ENCODE results near the gene TOR1AIP2. TPM values are rescaled to one million over a fixed set of nuclear protein-coding genes. Genes with fewer than 3 reads are reported as not detected.

TOR1AIP2 gene
- total and polyA plus RNA-seq, 2 donors (not counting 3 experiments of a cell fraction or from before 2014, with no cell fraction given) = 18.6 to 101 TPM

- DNase-seq (ENCODE audit: low read depth, low spot score) (no peak), FAIRE-seq (no peak)
- Histone ChIP-seq H3K9me1 (replicated peaks; ENCODE audit: control insufficient read depth, extremely low read depth, insufficient read depth, low read length) (no peaks in the 10 kb centered on the region), H3K36me3 (ENCODE audit: control insufficient read depth in 2 of 2, extremely low read depth in 1 of 2, insufficient read depth in 2 of 2, low read length in 2 of 2) (peaks cover 11 to 12% of the 10 kb centered on the region in 2 experiments), H2AFZ (ENCODE audit: low read depth, low read length) (no peak overlapping the region), H3K4me1 (ENCODE audit: control insufficient read depth, extremely low read depth, insufficient read depth, low read length) (peaks cover 5% of the 10 kb centered on the region), H3K9ac (replicated peaks; ENCODE audit: extremely low read depth, insufficient read depth, low read length) (no peak overlapping the region), H3K9me3 (replicated peaks; ENCODE audit: control insufficient read depth, insufficient read depth, low read length) (no peaks in the 10 kb centered on the region), H3K27me3 (ENCODE audit: control insufficient read depth in 2 of 2, insufficient read depth in 2 of 2, low read length in 2 of 2) (no peaks in the 10 kb centered on the region), H3K4me3 (replicated peaks in 1 of 3; ENCODE audit: insufficient read depth in 1 of 3, low read depth in 1 of 3, low read length in 3 of 3) (no peak overlapping the region), H3K27ac (ENCODE audit: insufficient read depth, low read depth, low read length) (no peak overlapping the region), H3K4me2 (ENCODE audit: insufficient read depth, low read length) (no peak overlapping the region), H3K79me2 (ENCODE audit: control insufficient read depth, insufficient read depth, low read length) (peaks cover 76% of the 10 kb centered on the region), H4K20me1 (replicated peaks; ENCODE audit: control insufficient read depth, extremely low read depth, insufficient read depth, low read length) (peaks cover 8% of the 10 kb centered on the region)
- ChIA-PET CTCF (interaction anchor here (0.8 to 8.6 kb wide), 3 partner anchors 11 to 307 kb away, joined by 3 to 177 read pairs (median 4); no protein-coding TSS in a partner anchor), POLR2A (interaction anchor here (1.3 kb wide), 1 partner anchor 11 kb away, joined by 3 read pairs; the partner anchor contains the start of gene TOR1AIP1)
- TF ChIP-seq MAX (IDR thresholded peaks at IDR 0.05; ENCODE audit: insufficient read depth, insufficient read length) = no peak
- TF ChIP-seq POLR2AphosphoS5 (IDR thresholded peaks at IDR 0.05; ENCODE audit: insufficient read depth, low read depth, low read length) = no peak
- TF ChIP-seq POLR2A (IDR thresholded peaks at IDR 0.05; ENCODE audit: low read depth, low read length) = no peak
- no peak for TF ChIP-seq EZH2 (IDR thresholded peaks at IDR 0.05; ENCODE audit: borderline replicate concordance, low read depth, low read length, severe bottlenecking)
- TF ChIP-seq GATA2 (IDR thresholded peaks at IDR 0.05; ENCODE audit: insufficient read depth, insufficient read length, low read depth, low read length) = no peak
- no peak for TF ChIP-seq FOS (IDR thresholded peaks at IDR 0.05; ENCODE audit: borderline replicate concordance, insufficient read depth, low read length)
- no peak for TF ChIP-seq MYC (IDR thresholded peaks at IDR 0.05; ENCODE audit: low read depth, low read length)
- no peak for TF ChIP-seq CTCF (IDR thresholded peaks at IDR 0.05; ENCODE audit: extremely low read depth in 1 of 2, insufficient read depth in 1 of 2, low read depth in 1 of 2, low read length in 2 of 2)
- TF ChIP-seq JUN (IDR thresholded peaks at IDR 0.05; ENCODE audit: borderline replicate concordance, insufficient read depth, insufficient read length, low read depth) = no peak
- no TSS peak for BruUV-seq (replicated peaks)
- dilution Hi-C loops (cut with MboI; ENCODE audit: extremely low pct_ligation_motif_present, low sequenced_read_pairs) (no loop called here), intact Hi-C loops (cut with micrococcal nuclease) (no loop called here)
These were observed 6.7 kb downstream of the TOR1AIP2 start for GRCh38 chr1:179870870-179871269.

Measured in endothelial cell of umbilical vein (primary cell).